GM10847 (cell line): ENCODE data around the gene LINC01488.

Source experiments
- POLR2A ChIP-seq: IDR thresholded peaks from 2 replicates; pipeline ENCODE4 v1.6.1; 2011; ENCODE audit not compliant: insufficient read length; ENCODE audit errors: extremely low read depth

Gene LINC01488

DNA sequence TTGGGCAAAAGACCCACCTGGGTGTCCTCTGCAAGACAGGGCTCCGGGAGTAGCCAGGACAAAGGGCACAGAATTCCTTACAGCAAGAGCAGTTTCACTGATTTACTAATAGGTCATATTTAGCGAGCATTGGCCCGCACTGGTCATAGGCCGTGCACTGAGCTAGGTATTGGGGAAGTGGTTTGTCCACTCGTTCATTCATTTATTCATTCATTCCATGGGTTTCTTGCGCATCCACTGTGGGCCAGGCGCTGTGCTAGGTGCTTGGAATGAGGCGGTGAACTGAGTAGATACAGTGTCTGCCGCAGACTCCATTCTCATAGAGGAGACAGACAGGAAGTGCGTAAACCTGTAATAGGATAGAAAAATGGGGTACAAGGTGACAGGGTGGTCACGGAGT lies 13.2 kb upstream of the LINC01488 start:
- TF ChIP-seq POLR2A = no peak

DNA sequence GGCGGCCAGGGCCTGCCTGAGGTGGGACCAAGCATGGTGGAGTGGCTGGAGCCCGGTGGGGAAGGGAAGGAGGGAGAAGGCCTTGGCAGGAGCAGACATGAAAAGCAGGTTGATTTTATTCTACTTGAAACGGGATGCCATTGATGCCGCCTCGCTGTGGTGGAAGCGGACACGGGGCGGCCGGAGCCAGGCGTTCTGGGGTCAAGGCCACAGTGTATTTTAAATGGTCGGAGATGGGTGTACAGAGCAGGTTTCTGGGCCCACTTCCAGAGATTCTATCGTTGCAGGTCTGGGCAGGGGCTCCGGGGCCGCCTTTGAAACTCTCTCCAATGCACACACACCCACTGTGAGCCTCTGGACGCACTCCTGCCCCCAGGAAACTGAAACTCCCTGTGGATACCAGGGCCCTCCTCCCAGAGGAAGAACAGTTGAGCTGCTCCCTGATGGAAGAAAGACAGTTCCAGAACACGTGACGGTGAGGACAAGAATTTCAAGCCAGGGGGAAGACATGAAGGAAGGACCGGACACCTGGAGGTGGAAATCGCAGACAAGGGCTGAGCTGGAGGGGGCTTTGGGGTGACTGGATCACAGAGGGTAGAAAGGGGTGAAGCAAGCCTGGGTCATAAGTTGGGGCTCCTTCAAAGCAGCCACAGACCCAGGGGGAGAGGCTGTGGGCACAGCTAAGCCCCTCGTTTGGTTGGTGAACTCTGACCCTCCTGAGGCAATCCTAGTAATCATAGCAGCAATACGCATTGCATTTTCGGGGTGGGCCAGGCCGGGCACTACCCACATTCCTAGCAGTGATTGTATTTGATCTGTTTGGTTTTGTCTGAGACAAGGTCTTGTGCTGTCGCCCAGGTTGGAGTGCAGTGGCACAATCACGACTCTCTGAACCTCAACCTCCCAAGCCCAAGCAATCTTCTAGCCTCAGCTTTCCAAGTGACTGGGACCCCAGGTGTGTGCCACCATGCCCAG lies 12.3 kb upstream of the LINC01488 start:
- no peak for TF ChIP-seq POLR2A

DNA sequence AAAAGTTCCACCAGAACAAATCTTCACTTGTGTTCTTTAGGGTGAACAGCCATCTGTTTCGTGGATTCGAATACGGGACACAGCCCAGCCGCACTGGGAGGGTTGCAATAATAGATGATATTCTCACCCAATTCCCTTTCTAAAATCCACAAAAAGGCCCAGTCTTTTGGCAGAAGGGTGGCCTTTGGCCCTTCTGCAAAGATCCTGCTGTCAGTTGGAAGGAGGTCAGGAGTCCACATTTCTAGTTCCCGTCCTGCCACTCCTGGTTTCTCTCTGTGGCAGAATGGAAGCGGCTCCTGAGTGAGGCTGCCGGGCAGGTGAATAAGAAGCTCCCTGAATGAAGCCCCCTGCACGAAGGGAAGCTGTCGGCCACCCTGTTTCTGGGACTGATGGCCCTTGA lies 11.2 kb upstream of the LINC01488 start:
- no peak for TF ChIP-seq POLR2A

DNA sequence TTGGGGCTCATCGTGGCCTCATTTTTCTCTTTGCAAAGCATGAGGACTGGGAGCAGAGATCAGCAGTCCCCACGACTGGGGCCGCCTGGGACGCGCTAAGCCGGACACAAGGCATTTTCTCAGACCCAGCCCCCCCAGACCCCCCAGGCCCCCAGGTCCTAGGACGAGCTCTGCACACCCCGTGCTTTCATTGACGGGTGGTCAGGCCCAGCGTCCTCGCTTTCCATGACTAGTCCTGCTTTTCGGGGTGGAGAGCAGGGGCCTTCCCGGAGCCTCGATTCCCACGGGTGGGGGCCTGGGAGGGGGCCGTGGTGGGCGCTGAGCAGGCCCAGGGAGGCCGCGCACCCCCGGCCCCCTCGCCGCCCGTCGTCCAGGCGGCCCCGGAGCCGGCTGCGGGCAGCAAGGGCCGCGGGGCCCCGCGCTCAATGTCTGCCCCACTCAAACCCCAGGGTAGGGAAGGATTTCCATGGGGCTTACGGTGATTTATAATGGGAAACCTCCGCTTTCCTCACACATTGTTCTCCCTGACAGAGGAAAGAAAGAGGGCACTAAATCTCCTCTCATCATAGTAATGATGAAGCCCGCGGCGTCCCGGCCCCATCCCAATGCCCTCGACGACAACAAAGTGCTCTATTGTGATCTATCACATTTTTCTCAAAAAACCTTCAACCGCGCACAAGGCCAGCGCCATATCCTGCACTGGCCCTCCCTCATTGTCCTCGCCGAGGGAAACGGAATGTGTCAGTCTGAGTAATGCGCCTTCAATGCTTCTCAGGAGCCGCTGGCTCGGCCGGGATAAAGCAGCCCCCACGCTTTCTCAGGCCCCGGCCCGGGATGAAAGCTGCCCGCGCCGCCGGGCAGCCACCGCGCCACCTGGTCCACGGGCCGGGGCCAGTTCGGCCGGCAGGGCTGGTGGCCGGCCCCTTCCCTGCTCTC lies 10.4 kb upstream of the LINC01488 start:
- no peak for TF ChIP-seq POLR2A

- no peak for TF ChIP-seq POLR2A
Observed at GRCh38 chr11:69471729-69472540, 9.5 kb upstream of the LINC01488 start.

DNA sequence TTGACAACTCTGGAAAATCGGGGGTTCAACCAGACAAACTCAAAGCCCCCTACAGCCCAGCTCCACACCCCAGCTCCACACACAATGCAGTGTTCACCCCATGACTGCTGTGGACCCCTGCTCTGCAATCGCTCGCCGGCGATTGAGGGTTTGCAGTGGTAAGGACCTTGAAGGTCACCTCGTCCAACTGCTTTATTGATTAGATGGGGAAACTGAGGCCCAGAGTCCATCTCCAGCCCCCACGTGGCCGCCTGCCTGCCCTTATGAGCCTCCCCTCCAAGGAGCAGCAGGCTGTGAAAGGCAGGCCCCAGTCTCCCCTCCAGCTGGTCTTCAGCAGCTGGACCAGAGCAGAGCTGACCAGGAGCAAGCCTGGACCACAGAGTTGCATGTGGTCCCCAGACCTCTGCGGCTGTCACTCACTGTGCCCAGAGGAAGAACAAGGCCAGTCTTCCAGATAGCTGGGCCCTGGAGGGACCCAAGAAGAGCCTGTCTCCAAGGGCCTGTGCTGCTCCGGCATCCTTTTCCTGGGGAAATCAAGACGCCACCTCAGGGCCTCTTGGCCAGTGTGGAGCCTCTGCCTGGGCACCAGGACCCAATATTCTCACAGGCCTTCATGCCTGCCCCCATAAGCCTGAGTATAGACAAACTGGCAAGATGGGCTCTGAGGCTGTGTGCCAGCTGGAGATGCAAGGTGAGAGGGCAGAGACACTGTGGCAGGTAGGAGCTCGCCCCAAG lies 8.8 kb upstream of the LINC01488 start:
- TF ChIP-seq POLR2A = no peak

GRCh38 chr11:69473276-69473845 lies 8.1 kb upstream of the LINC01488 start:
- no peak for TF ChIP-seq POLR2A

GRCh38 chr11:69474736-69475135 lies 6.7 kb upstream of the LINC01488 start:
- TF ChIP-seq POLR2A = no peak

DNA sequence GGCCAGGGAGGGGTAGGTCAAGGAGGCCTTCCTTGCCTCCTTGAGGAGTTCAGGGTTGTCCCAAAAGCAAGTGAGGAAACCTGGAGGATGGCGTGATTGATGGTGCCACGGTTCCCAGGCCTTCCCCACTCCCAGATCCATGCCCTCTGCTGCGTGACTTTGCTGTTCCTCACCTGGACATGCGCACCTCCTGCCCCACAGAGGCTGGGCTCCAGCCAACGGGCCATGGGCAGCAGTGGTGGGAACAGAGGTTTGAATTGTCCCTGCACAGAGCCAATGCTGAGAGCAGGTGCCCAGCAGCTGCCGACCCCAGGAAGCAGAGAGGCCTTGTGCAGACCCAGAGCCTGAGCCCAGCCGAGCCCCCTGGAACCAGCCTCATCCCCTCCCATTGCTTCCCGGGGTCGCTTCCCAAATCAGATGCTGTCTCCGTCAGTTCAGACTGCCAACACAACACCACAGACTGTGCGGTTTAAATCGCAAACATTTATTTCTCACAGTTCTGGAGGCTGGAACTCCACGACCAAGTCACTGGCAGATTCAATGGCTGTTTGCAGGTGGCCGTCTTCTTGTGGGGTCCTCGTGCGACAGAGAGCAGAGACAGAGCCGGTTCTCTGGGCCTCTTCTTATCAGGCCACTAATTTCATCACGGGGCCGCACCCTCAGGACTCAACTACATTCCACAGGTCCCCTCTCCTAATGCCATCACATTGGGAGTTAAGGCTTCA lies 6.2 kb upstream of the LINC01488 start:
- no peak for TF ChIP-seq POLR2A

GRCh38 chr11:69475866-69476471 lies 5.5 kb upstream of the LINC01488 start:
- no peak for TF ChIP-seq POLR2A

GRCh38 chr11:69476509-69476961 lies 4.9 kb upstream of the LINC01488 start:
- no peak for TF ChIP-seq POLR2A

GRCh38 chr11:69477086-69477485 lies 4.4 kb upstream of the LINC01488 start:
- TF ChIP-seq POLR2A = no peak
